ENCODE measurements around the gene AFF3.
"Not testable (repeated sequence)": the region's sequence is repeated elsewhere in the genome, so short reads cannot be mapped to it uniquely, and the experiment has no call there.

Gene AFF3

GRCh38 chr2:100108648-100109020 lies 33.8 kb downstream of the AFF3 start:
- in situ Hi-C loops (cut with MboI; ENCODE audit: low sequenced_read_pairs): not testable (repeated sequence)

GRCh38 chr2:100107906-100108647 lies 34.3 kb downstream of the AFF3 start:
- in situ Hi-C loops (cut with MboI; ENCODE audit: low sequenced_read_pairs): no loop called here

DNA sequence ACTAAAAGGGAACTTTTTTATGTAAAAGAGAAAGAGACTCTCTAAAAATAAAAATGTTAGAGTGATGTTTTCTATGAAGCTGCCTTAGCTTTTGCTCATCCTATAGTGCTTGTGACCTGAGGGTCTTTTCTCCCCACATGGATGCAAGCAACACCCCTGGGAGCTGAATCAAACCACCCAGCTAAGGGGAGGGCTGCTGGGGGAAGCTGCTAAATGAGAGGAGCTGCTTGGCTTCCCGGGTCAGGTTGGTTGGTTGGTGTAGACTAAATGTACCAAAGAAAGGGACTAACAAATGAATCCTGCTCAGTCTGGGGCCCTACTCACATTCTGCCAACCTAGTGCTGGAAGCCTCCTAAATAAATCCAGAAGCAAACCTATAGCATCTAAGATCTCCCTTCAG lies 35.0 kb downstream of the AFF3 start:
- in situ Hi-C loops (cut with MboI; ENCODE audit: low sequenced_read_pairs): no loop called here

DNA sequence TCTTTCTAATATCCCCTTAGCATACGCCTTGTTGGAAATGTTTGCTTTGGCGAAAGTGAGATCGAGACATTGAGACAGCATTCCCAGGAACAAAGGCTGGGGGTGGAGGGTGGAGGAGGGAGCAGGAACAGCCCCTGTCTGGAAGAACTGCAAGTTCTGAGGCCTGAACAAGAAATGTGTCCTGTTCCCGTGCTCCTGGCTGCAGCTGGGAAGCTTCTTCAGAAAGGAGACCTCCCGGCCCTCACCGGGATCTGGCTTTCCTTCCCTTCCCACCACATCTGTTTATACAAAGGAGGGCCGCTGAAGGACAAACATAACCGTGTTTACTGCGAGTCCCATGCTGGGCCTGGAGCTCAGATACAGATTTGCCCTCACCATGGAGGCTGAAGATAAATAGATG lies 35.9 kb downstream of the AFF3 start:
- in situ Hi-C loops (cut with MboI; ENCODE audit: low sequenced_read_pairs): no loop called here

DNA sequence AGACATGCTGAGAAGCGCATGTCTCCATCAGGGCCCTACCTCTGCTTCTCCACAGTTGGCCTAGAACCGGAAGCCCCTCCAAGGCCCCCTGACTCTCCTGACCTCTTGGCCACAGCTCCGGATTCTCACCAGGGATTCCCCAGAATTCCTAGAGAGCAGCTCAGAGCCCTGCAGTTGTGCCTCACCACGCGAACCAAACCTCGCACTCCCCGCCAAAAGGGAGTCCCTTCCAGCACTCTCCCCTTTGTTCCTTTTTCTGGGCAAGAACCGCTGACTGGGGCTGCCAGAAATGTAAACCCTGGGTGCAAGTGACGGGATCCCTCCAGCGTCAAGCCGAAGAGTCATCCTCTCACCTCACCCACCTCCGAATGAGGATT lies 36.7 kb downstream of the AFF3 start:
- in situ Hi-C loops (cut with MboI; ENCODE audit: low sequenced_read_pairs): no loop called here

GRCh38 chr2:100104718-100105677 lies 37.4 kb downstream of the AFF3 start:
- in situ Hi-C loops (cut with MboI; ENCODE audit: low sequenced_read_pairs): no loop called here

DNA sequence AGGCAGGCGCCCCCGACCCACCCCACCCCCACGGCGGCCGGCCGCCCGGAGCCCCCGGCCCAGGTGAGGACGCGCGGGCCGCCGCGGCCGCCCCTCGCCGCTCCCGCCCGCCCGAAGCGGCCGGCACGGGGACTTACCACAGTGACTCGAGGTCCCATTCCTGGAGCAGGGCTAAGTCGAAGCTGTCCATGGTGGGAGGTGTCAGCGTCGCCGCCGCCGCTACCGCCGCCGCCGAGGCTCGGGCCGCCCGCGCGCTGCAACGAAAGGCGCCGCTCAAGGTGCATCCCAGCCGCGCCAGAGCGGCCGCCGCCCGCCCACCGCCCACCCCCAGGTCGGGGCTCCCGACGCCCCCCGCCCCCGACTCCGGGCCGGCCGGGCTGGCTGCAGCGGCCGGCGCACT lies 38.1 kb downstream of the AFF3 start:
- in situ Hi-C loops (cut with MboI; ENCODE audit: low sequenced_read_pairs): not testable (repeated sequence)

DNA sequence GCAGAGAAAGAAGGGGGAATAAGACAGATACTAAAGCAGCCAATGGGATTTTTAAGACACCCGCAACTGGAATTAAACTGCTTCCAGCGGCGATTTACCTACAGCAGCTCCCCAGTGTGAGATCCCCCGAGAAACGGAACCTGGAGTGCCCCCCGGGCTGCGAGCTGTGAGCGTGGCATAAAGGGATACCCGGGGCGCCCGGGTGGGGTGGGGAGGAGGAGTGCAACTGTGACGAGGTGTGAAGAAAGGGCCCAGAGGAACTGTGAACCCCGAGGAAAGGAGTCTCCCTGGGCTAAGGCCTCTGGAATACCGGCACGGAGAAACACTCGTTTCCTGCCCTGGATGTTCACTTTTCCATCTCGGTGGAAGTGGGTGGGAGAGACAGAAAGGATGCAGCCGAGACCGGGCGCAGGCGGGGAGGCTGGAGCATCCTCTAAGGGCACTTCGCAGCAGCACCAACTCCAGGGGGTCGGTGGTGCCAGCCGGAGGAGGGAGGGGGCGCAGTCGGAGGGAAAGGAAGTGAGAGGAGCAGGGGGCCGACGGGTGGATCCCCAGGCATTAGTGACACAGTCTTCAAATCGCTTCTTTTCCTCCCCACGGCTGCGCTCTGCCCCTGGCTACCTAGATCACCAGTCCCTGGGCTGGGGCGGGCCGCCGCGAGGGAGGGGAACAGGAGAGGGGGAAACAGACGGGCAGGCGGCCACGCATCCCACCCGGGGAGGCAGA lies 38.7 kb downstream of the AFF3 start:
- in situ Hi-C loops (cut with MboI; ENCODE audit: low sequenced_read_pairs): not testable (repeated sequence)

- in situ Hi-C loops (cut with MboI; ENCODE audit: low sequenced_read_pairs): not testable (repeated sequence)
Observed at GRCh38 chr2:100102466-100103180, 39.8 kb downstream of the AFF3 start.

- in situ Hi-C loops (cut with MboI; ENCODE audit: low sequenced_read_pairs): not testable (repeated sequence)
Observed at GRCh38 chr2:100098855-100099254, 43.5 kb downstream of the AFF3 start.

DNA sequence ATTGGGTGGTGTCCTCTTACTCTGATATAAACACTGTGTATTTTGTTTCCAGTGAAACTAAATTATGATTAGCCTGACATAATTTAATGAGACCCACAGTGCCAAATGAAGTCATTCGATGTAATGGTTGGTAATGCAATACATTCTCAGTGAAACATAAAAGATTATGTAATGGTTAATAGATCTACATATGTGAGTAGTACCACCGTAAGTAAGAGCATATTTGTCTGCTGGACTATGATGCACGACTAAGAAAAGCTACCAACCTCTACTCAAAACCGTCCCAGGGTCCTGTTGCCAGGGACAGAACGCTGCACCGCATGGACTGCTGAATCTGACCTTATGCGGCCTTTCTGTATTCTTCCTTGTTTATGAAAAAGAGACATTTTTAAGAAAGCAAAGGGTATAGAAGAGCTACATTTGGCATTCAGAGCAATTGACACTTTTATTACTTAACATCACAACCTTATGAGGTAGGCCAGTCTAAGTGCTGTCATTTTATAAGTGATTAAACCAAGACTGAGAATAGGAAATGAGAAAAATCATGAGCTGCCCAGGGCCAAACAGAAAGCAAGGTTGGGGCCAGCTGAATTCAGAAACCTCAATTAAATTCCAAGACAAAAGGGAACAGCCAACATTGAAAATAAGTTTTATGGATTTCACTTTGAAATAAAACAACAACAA lies 44.6 kb downstream of the AFF3 start:
- in situ Hi-C loops (cut with MboI; ENCODE audit: low sequenced_read_pairs): not testable (repeated sequence)

DNA sequence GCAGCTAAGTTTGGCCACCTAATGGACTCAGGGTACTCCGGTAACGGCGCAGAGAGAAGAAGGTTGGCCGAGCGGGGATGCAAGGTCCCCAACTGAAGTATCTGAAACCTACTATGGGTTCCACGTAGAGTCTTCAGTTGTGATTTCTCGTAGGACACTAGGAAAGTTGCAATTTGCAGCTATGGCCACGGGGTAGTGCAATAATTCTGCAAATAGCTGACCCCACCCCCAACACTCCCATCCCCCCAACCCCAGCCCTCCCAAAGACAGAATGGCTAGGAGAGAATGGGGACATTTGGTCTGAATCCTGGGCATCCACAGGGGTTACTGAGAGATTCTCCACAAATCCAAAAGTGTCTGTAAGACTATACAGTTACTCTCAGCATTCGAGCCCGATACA lies 46.5 kb downstream of the AFF3 start:
- in situ Hi-C loops (cut with MboI; ENCODE audit: low sequenced_read_pairs): not testable (repeated sequence)

- in situ Hi-C loops (cut with MboI; ENCODE audit: low sequenced_read_pairs): not testable (repeated sequence)
Observed at GRCh38 chr2:100091807-100092206, 50.6 kb downstream of the AFF3 start.

DNA sequence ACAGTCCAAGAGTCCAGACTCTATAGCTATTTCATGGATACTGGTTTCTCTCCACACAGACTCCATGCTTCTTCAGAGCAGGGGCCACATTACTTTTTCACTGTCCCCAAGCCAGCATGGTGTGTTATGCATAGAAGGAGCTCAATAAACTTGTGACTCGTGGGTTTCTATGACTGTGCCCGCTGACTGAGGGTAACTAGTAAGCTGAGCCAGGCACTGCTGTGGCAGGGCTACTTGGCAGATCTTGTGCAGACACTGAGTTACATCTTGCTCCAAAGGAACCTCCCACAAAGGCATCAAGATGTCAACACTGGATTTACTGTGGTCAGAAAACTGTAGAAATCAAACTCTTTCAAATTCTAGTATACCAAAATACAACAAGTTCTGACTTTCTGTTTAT lies 56.6 kb downstream of the AFF3 start:
- in situ Hi-C loops (cut with MboI; ENCODE audit: low sequenced_read_pairs): not testable (repeated sequence)

DNA sequence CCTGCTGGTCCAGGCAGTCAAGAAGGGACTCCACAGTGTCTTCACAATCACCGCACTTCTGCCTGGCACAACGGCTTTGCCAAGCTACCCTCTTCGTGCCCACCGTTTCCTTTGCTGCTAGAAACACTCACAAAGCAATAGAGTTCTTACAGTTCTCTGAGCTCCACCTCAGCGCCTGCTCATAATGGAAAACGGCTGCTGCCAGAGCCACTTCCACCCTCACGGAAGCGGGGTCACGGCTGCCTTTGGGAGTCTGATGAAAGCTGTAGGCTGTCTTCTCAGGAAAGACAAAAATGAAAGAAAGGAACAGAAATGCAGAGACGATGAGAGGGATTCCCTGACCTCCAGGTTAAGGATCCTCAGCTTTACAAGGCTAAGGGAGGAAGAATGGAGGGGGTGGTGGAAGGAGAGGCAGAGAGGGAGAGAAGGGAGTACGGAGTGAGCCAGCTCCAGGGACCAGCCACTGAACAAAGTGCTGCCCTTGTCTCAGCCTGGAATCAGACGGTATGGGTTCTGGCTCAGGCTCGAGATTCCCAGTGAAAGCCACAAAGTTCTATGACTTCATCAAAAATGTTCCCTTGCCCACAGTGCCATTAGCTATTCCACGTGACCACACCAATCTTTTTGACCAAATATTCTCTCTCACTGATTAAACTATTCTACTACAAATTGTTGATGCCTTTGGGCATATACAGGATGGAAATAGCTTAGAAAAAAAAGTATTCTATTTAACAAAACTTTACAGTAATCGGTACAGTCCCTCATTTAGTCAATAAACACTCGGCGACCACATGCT lies 58.8 kb downstream of the AFF3 start:
- in situ Hi-C loops (cut with MboI; ENCODE audit: low sequenced_read_pairs): not testable (repeated sequence)

- in situ Hi-C loops (cut with MboI; ENCODE audit: low sequenced_read_pairs): not testable (repeated sequence)
Observed at GRCh38 chr2:100082302-100082978, 60.0 kb downstream of the AFF3 start.

DNA sequence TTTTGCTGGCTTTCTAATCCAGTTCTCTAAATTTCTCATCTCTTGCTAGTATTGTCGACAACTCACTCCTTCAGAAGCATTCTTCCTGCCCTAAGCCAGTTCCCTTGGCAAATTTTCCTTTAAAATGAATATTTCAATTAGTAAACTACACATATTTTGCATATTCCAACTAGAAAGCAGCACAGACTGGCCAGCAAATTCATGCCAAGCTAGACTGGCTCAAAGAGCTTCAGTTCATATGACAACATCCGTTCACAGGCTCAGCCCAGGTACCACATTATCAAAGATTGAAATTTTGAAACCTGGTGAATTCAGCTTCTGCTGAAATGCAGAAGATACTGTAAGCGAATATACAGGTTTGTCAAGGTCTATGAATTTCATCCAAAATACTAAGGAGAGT lies 64.5 kb downstream of the AFF3 start:
- in situ Hi-C loops (cut with MboI; ENCODE audit: low sequenced_read_pairs): no loop called here

DNA sequence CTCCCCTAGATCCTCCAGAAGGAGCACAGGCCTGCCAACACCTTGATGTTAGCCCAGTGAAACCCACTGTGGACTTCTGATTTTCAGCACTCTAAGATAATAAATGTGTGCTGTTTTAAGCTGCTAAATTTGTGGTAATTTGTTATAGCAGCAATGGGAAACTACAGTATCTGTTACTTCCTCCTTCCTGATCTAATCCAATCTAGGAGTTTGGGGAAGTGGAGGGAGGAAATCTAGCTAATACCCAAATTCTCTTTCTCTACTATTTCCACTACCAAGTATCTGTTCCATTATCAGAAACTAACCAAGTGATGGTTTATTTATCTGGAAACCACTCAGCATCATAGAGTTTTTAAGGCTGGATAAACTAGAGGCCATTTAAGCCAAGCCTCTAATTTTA lies 64.9 kb downstream of the AFF3 start:
- in situ Hi-C loops (cut with MboI; ENCODE audit: low sequenced_read_pairs): no loop called here

- in situ Hi-C loops (cut with MboI; ENCODE audit: low sequenced_read_pairs): no loop called here
Observed at GRCh38 chr2:100075532-100075931, 66.9 kb downstream of the AFF3 start.
